ENCODE results near the gene LCE3D.
"Not testable (repeated sequence)": the region's sequence is repeated elsewhere in the genome, so short reads cannot be mapped to it uniquely, and the experiment has no call there.

The LCE3D gene, protein sequence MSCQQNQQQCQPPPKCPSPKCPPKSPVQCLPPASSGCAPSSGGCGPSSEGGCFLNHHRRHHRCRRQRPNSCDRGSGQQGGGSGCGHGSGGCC

GRCh38 chr1:152580433-152580832, at the start of gene LCE3D:
Gene LCE3D (minus strand): TSS chr1:152580516. CDS start chr1:152579936, 580 bp downstream.
- in situ Hi-C loops (cut with MboI; ENCODE audit: low sequenced_read_pairs), result no loop called here

- in situ Hi-C loops (cut with MboI; ENCODE audit: low sequenced_read_pairs), result no loop called here
Observed at GRCh38 chr1:152626744-152627143, 46.4 kb upstream of the LCE3D start.

DNA sequence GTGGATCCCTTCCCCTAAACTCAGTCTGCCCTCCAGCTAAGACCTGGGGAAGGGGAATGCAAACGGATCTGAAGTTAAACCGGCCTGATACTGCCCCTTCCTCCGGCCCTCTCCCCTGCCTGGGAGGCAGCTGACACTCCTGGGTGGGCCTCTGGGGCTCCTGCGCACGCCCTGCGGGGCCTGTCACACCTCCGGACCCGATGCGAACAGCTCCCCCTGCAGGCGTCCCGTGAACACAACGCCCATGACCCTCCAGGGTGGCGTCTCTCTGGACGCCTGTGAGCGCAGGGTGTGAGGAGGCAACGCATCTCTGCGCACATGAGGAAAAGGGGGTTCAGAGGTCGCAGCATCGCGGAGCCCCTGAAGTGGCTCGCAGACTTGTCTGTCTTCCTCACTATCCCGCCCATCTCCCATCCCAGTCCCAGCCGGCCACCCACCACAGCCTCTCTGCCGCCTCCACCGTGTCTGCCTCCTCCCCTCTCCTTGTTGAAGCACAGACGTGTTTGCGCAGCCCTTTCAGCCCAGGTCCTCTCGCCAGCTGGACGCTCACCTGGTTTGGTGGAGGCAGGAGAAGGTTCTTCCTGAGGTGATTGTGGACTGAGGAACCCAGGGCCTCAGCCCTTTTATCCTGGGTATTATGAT, 43.0 kb upstream of the LCE3D start:
- in situ Hi-C loops (cut with MboI; ENCODE audit: low sequenced_read_pairs), result no loop called here

DNA sequence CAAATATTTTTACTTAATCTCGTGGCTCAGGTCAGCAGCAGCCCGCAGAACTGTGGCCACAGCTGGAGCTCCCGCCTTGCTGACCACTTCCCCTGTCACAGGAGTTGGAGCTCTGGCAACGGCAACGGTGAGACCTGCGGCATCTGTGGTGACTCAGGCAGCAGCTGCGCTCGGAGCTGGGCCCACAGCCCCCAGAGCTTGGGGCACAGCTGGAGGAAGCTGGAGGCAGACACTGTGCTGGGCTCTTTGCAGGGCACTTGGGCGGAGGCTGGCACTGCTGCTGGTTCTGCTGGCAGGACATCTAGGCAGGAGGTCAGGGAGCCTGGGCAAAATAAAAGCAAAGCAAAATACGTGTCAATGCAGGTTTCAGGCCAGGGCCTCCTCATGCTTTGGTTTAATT, 42.5 kb upstream of the LCE3D start, which contains the start of gene LCE3A:
TSS of gene LCE3A (minus strand) at position 301 of the 400 bp plus-strand sequence. CDS start at position 301, 0 bp downstream.
- in situ Hi-C loops (cut with MboI; ENCODE audit: low sequenced_read_pairs), result no loop called here

- in situ Hi-C loops (cut with MboI; ENCODE audit: low sequenced_read_pairs), result no loop called here
Observed at GRCh38 chr1:152621993-152622392, 41.7 kb upstream of the LCE3D start.

DNA sequence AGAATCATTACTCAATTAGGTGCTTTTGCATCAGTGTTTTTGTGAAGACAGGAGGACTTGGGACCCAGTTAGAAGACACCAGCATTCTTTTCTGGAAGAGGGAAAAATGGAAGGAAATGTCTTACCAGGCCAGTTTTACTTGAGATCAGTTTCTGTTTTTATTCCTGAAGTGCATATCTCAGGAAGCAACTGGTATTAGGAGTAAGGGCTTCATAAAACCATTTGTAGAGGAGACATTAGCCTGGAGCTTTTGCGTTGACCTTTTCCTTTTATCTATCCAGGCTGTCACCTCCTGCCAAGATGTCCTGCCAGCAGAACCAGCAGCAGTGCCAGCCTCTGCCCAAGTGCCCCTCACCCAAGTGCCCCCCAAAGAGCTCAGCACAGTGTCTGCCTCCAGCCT, 33.2 kb upstream of the LCE3D start, which contains the start of gene LCE3B:
TSS of gene LCE3B (plus strand) at position 301 of the 400 bp plus-strand sequence. CDS start at position 301, 0 bp downstream.
- in situ Hi-C loops (cut with MboI; ENCODE audit: low sequenced_read_pairs), result no loop called here

- in situ Hi-C loops (cut with MboI; ENCODE audit: low sequenced_read_pairs), result no loop called here
Observed at GRCh38 chr1:152599934-152600333, 19.6 kb upstream of the LCE3D start, which contains the start of gene LCE3C. Gene LCE3C (plus strand): TSS chr1:152600234. CDS start chr1:152600732, 498 bp downstream.

DNA sequence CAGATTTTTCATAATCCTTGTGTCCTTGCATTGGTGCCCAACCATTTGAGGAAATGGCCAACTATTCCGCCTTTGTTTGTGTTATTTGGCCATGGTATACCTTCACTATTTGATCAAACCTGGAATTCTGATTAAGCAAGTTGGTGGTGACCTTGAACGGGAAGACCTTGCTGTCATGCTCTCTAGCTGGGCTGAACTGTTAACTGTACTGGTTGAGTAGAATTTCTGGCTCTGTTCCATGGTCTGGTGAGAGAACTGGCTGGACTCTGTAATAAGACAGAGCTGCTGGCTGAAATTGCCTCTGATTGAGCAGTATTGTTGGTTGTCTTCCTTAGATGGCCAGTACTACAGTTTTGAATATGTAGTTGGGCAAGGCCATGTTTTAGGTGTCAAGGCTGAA, 16.7 kb upstream of the LCE3D start:
- in situ Hi-C loops (cut with MboI; ENCODE audit: low sequenced_read_pairs), result no loop called here

GRCh38 chr1:152585586-152585985, 5.3 kb upstream of the LCE3D start:
- in situ Hi-C loops (cut with MboI; ENCODE audit: low sequenced_read_pairs), result no loop called here

DNA sequence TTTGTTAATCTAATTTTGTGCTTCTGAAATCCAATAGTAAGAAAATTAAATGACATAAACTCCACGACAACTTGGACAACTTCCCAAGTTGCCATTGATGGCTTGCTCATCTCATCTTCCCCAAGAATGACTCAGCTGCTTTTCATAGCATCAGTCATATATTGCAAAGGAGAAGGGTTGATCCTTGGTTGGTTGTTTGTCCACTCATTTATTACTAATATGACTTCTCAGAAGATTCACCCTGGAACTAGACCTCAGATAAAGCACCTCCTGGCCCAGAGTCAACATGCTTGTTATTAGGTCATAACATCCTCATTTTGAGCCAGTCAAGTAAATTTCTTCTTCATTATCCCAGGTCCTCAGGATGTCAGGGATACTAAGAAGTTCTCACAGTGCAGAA, 2.3 kb upstream of the LCE3D start:
- in situ Hi-C loops (cut with MboI; ENCODE audit: low sequenced_read_pairs), result no loop called here

GRCh38 chr1:152579526-152579925, 790 bp downstream of the LCE3D start:
- in situ Hi-C loops (cut with MboI; ENCODE audit: low sequenced_read_pairs), result not testable (repeated sequence)

GRCh38 chr1:152577168-152577567, 3.1 kb downstream of the LCE3D start:
- in situ Hi-C loops (cut with MboI; ENCODE audit: low sequenced_read_pairs), result no loop called here

- in situ Hi-C loops (cut with MboI; ENCODE audit: low sequenced_read_pairs), result no loop called here
Observed at GRCh38 chr1:152566681-152567080, 13.6 kb downstream of the LCE3D start, which contains the start of gene LCE3E. Gene LCE3E (minus strand): TSS chr1:152566780. CDS start chr1:152566208, 572 bp downstream.

- in situ Hi-C loops (cut with MboI; ENCODE audit: low sequenced_read_pairs), result no loop called here
Observed at GRCh38 chr1:152565535-152566215, 14.6 kb downstream of the LCE3D start.

GRCh38 chr1:152565115-152565514, 15.2 kb downstream of the LCE3D start:
- in situ Hi-C loops (cut with MboI; ENCODE audit: low sequenced_read_pairs), result no loop called here

GRCh38 chr1:152548358-152548757, 32.0 kb downstream of the LCE3D start:
- in situ Hi-C loops (cut with MboI; ENCODE audit: low sequenced_read_pairs), result not testable (repeated sequence)

DNA sequence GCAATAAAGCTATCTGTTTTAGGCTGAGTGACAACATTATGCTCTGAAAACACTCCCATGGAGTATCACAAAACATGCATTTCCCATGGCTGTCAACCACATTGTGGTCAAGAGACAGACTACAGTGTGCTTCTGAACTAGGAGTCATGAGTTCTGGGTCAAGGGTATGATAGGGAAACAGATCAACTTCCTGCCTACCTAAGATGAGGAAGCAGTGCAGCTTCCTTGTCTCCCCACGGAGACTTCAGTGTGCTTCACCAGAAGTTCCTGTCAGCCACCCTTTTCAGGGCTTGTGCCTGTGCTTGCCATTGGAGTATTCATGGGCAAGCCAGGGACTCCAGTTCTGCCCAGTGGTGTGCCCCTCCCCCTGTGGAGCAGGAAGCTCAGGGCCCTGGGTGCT, 33.6 kb downstream of the LCE3D start:
- in situ Hi-C loops (cut with MboI; ENCODE audit: low sequenced_read_pairs), result no loop called here

DNA sequence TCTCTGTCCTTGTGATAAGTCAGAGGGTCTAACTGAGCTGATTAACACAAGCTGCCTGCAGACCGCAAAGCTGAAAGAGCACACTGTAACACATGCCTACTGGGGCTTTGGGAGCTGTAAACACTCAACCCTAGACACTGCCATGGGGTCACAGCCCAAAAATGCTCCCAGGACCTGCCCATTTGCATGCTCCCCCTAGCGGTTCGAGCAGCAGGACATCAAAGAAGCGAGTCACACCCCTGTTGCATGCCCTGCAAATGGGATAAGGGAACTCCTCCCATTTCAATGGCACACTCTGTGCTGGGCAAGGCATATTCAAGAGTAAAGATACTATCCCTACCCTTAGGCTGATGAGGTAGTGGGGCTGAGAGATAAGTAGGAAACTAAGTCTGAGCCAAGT, 36.5 kb downstream of the LCE3D start:
- in situ Hi-C loops (cut with MboI; ENCODE audit: low sequenced_read_pairs), result no loop called here

- in situ Hi-C loops (cut with MboI; ENCODE audit: low sequenced_read_pairs), result no loop called here
Observed at GRCh38 chr1:152539901-152540300, 40.4 kb downstream of the LCE3D start.

DNA sequence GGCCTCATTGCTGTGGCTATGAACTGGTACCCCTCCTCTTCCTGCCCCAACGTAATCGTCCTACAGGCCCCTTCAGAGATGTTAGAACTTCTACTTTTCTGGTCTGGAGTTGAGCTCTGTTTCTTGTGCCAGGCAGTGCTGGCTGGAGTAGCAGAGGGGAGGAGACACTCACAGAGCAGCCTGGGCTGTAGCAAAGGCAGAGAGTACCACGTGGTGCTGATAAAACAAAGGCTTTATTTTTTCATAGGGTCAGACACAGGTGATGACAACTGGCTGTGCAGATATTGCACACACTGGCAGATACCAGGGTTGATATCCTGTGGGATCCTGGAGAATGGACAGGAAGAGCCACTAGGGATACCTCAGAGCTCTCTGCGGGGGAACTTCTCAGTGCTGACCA, 42.8 kb downstream of the LCE3D start:
- in situ Hi-C loops (cut with MboI; ENCODE audit: low sequenced_read_pairs), result no loop called here

- in situ Hi-C loops (cut with MboI; ENCODE audit: low sequenced_read_pairs), result no loop called here
Observed at GRCh38 chr1:152535774-152536173, 44.5 kb downstream of the LCE3D start.
